WTC11 (cell line): ENCODE measurements around the gene SPATS2. TPM values are rescaled to one million over a fixed set of nuclear protein-coding genes. Genes with fewer than 3 reads are reported as not detected.

Experiments
- ATAC-seq: fragments of 200-7000 bp; cut with Tn5 transposase; 2 replicates; pipeline ENCODE4 v1.10.0; 2021; ENCODE audit warnings: mild to moderate bottlenecking, moderate library complexity
- CTCF ChIA-PET: fragments of 300-600 bp; sonication (Branson Sonifier 250); formaldehyde crosslinking; loops from one replicate; lab custom pipeline; 2021; ENCODE audit warnings: antibody characterized with exemption; lab: Charles Lee
- POLR2A ChIA-PET: fragments of 350-600 bp; sonication (Branson Sonifier 250); formaldehyde crosslinking; loops from one replicate; lab custom pipeline; 2021; ENCODE audit warnings: antibody characterized with exemption; lab: Charles Lee
- DNase-seq: peaks from one replicate; pipeline ENCODE4 v3.0.0; 2021; ENCODE audit warnings: low spot score
- H3K27ac Mint-ChIP-seq: 2 replicates; pipeline ENCODE4 v1.8.0; 2021; ENCODE audit warnings: mixed read lengths
- H3K27me3 Mint-ChIP-seq: 2 replicates; pipeline ENCODE4 v1.8.0; 2021; ENCODE audit warnings: low read depth, mild to moderate bottlenecking, moderate library complexity, mixed read lengths
- H3K36me3 Mint-ChIP-seq: 2 replicates; pipeline ENCODE4 v1.8.0; 2021; ENCODE audit warnings: mixed read lengths
- H3K4me1 Mint-ChIP-seq: 2 replicates; pipeline ENCODE4 v1.8.0; 2022; ENCODE audit warnings: mixed read lengths
- H3K4me3 Mint-ChIP-seq: 2 replicates; pipeline ENCODE4 v1.8.0; 2021; ENCODE audit warnings: mild to moderate bottlenecking, moderate library complexity, mixed read lengths
- H3K9me3 Mint-ChIP-seq: 2 replicates; pipeline ENCODE4 v1.8.0; 2021; ENCODE audit warnings: mixed read lengths
- ATF1 ChIP-seq: sonication (generic); formaldehyde crosslinking; IDR thresholded peaks from 2 replicates; pipeline ENCODE4 v1.8.1; 2023; ENCODE audit warnings: mild to moderate bottlenecking, moderate library complexity, missing genetic modification reagents
- GRHL2 ChIP-seq: fragments of 250-450 bp; sonication (Bioruptor Pico); IDR thresholded peaks from 2 replicates; pipeline ENCODE4 v1.8.0; 2022; ENCODE audit warnings: mild to moderate bottlenecking, moderate library complexity; ENCODE audit not compliant: insufficient replicate concordance, severe bottlenecking
- JUN ChIP-seq: sonication (generic); formaldehyde crosslinking; IDR thresholded peaks from 2 replicates; pipeline ENCODE4 v1.8.0; 2023; ENCODE audit warnings: mild to moderate bottlenecking, missing genetic modification reagents
- MXD4 ChIP-seq: fragments of 250-450 bp; sonication (Bioruptor Pico); IDR thresholded peaks from 2 replicates; pipeline ENCODE4 v1.8.0; 2021; ENCODE audit warnings: mild to moderate bottlenecking, moderate library complexity, borderline replicate concordance
- MYBL2 ChIP-seq: sonication (generic); formaldehyde crosslinking; IDR thresholded peaks from 2 replicates; pipeline ENCODE4 v1.8.1; 2023; ENCODE audit warnings: mild to moderate bottlenecking, moderate library complexity, missing genetic modification reagents
- NFE2L1 ChIP-seq: sonication (generic); formaldehyde crosslinking; IDR thresholded peaks from 2 replicates; pipeline ENCODE4 v1.8.1; 2023; ENCODE audit warnings: missing genetic modification reagents
- NR3C1 ChIP-seq: sonication (generic); formaldehyde crosslinking; conservative IDR thresholded peaks from 2 replicates; pipeline ENCODE4 v1.8.1; 2023; ENCODE audit warnings: low read depth, mild to moderate bottlenecking, missing genetic modification reagents
- PRRX2 ChIP-seq: fragments of 250-450 bp; sonication (Bioruptor Pico); IDR thresholded peaks from 2 replicates; pipeline ENCODE4 v1.8.0; 2021; ENCODE audit warnings: mild to moderate bottlenecking
- RELA ChIP-seq: sonication (generic); formaldehyde crosslinking; IDR thresholded peaks from 2 replicates; pipeline ENCODE4 v1.8.1; 2022; ENCODE audit warnings: missing genetic modification reagents, mild to moderate bottlenecking, borderline replicate concordance
- SMAD3 ChIP-seq: sonication (generic); formaldehyde crosslinking; IDR thresholded peaks from 2 replicates; pipeline ENCODE4 v1.8.0; 2022; ENCODE audit warnings: missing genetic modification reagents, mild to moderate bottlenecking, borderline replicate concordance
- SMAD4 ChIP-seq: sonication (generic); formaldehyde crosslinking; IDR thresholded peaks from 2 replicates; pipeline ENCODE4 v1.8.0; 2022; ENCODE audit warnings: mild to moderate bottlenecking, missing genetic modification reagents
- SOX15 ChIP-seq: fragments of 250-450 bp; sonication (Bioruptor Pico); IDR thresholded peaks from 2 replicates; pipeline ENCODE4 v1.9.0; 2021; ENCODE audit warnings: mild to moderate bottlenecking
- ZNF138 ChIP-seq: sonication (generic); formaldehyde crosslinking; conservative IDR thresholded peaks from 2 replicates; pipeline ENCODE4 v1.8.1; 2022; ENCODE audit warnings: mild to moderate bottlenecking, moderate library complexity, missing genetic modification reagents
- total RNA-seq: library from RNA; stranded (reverse); gene quantifications from 3 replicates; pipeline ENCODE4 v1.2.3, GENCODE V29; 2021
- TF ChIP-seq, protein P1 (sequence below): fragments of 250-450 bp; sonication (Bioruptor Pico); IDR thresholded peaks from 2 replicates; pipeline ENCODE4 v1.9.0; 2021; ENCODE audit warnings: moderate library complexity, mild to moderate bottlenecking, inconsistent platforms, borderline replicate concordance
- TF ChIP-seq, protein P2 (sequence below): fragments of 250-450 bp; sonication (Bioruptor Pico); conservative IDR thresholded peaks from 2 replicates; pipeline ENCODE4 v1.9.0; 2021; ENCODE audit warnings: mild to moderate bottlenecking
- TF ChIP-seq, protein P3 (sequence below): sonication (generic); formaldehyde crosslinking; IDR thresholded peaks from 2 replicates; pipeline ENCODE4 v1.8.0; 2022; ENCODE audit warnings: mild to moderate bottlenecking, missing genetic modification reagents
- TF ChIP-seq, protein P4 (sequence below): sonication (generic); formaldehyde crosslinking; IDR thresholded peaks from 2 replicates; pipeline ENCODE4 v1.8.0; 2022; ENCODE audit warnings: mild to moderate bottlenecking, missing genetic modification reagents
- TF ChIP-seq, protein P5 (sequence below): sonication (generic); formaldehyde crosslinking; IDR thresholded peaks from 2 replicates; pipeline ENCODE4 v1.8.1; 2023; ENCODE audit warnings: mild to moderate bottlenecking, missing genetic modification reagents, moderate library complexity
- TF ChIP-seq, protein P6 (sequence below): fragments of 200-600 bp; IDR thresholded peaks from 2 replicates; pipeline ENCODE4 v1.8.0; 2022; ENCODE audit warnings: antibody characterized with exemption
- TF ChIP-seq, protein P7 (sequence below): sonication (generic); formaldehyde crosslinking; IDR thresholded peaks from 2 replicates; pipeline ENCODE4 v1.8.1; 2023; ENCODE audit warnings: mild to moderate bottlenecking, missing genetic modification reagents
- TF ChIP-seq, protein P8 (sequence below): sonication (generic); formaldehyde crosslinking; IDR thresholded peaks from 2 replicates; pipeline ENCODE4 v1.8.1; 2022; ENCODE audit warnings: mild to moderate bottlenecking, missing genetic modification reagents, moderate library complexity, borderline replicate concordance

Gene SPATS2
- total RNA-seq, 1 experiment from 2014 or later, result 25.9 TPM

DNA sequence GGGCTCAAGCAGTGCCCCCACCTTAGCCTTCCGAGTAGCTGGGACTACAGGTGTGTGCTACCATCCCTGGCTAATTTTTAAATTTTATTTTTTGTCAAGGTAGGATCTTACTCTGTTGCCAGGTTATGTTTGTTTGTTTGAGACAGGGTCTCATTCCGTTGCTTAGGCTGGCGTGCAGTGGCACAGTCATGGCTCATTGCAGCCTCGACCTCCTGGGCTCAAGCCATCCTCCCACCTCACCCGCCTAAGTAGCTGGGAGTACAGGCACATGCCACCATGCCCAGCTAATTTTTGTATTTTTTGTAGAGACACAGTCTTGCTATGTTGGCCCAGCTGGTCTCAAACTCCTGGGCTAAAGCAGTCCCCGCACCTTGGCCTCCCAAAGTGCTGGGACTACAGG, 88.2 kb downstream of the SPATS2 start:
- no peaks in the 10 kb centered on the region for H3K36me3 Mint-ChIP-seq
- peaks cover 11% of the 10 kb centered on the region for H3K4me1 Mint-ChIP-seq
- TF ChIP-seq, protein P1, sequence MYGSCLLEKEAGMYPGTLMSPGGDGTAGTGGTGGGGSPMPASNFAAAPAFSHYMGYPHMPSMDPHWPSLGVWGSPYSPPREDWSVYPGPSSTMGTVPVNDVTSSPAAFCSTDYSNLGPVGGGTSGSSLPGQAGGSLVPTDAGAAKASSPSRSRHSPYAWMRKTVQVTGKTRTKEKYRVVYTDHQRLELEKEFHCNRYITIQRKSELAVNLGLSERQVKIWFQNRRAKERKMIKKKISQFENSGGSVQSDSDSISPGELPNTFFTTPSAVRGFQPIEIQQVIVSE (CRISPR knock-in tag), result no peak
- TF ChIP-seq, protein P2, sequence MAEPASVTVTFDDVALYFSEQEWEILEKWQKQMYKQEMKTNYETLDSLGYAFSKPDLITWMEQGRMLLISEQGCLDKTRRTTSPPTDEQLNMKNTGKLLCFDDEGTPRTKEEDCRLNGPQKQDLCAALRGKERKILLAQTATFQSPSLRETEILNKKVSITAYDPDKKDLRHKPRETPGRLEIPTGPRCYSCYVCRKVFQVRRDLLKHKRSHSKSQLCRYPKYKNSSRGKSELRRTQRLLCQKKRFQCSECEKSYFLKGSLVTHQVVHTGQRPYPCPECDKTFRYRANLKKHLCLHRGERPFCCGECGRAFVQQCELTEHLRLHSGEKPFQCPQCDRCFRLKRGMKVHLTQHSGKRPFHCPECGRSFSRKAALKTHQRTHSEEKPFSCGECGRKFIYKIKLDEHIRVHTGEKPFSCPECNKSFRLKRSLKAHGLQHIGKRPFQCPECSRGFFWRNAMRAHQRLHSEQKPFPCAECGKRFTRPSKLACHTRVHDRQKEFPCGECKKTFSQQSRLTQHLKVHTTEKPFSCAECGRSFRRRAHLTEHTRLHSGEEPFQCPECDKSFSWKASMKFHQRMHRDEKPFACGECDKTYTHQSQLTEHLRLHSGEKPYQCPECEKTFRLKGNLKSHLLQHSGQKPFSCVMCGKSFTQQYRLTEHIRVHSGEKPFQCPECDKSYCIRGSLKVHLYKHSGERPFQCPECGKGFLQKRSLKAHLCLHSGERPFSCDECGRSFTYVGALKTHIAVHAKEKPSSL, result no peak
- no peak for TF ChIP-seq SOX15
- TF ChIP-seq RELA (CRISPR knock-in tag), result no peak
- no peak for TF ChIP-seq MYBL2
- no peak for TF ChIP-seq SMAD4
- no peak for TF ChIP-seq GRHL2 (CRISPR knock-in tag)
- TF ChIP-seq NR3C1 (CRISPR knock-in tag), result no peak
- TF ChIP-seq, protein P3, sequence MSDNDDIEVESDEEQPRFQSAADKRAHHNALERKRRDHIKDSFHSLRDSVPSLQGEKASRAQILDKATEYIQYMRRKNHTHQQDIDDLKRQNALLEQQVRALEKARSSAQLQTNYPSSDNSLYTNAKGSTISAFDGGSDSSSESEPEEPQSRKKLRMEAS (CRISPR knock-in tag), result no peak
- no peak for TF ChIP-seq ATF1 (CRISPR knock-in tag)
- TF ChIP-seq, protein P4, sequence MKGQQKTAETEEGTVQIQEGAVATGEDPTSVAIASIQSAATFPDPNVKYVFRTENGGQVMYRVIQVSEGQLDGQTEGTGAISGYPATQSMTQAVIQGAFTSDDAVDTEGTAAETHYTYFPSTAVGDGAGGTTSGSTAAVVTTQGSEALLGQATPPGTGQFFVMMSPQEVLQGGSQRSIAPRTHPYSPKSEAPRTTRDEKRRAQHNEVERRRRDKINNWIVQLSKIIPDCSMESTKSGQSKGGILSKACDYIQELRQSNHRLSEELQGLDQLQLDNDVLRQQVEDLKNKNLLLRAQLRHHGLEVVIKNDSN (CRISPR knock-in tag), result no peak
- TF ChIP-seq, protein P5, sequence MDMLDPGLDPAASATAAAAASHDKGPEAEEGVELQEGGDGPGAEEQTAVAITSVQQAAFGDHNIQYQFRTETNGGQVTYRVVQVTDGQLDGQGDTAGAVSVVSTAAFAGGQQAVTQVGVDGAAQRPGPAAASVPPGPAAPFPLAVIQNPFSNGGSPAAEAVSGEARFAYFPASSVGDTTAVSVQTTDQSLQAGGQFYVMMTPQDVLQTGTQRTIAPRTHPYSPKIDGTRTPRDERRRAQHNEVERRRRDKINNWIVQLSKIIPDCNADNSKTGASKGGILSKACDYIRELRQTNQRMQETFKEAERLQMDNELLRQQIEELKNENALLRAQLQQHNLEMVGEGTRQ (CRISPR knock-in tag), result no peak
- TF ChIP-seq MXD4 (CRISPR knock-in tag), result no peak
- TF ChIP-seq, protein P6, sequence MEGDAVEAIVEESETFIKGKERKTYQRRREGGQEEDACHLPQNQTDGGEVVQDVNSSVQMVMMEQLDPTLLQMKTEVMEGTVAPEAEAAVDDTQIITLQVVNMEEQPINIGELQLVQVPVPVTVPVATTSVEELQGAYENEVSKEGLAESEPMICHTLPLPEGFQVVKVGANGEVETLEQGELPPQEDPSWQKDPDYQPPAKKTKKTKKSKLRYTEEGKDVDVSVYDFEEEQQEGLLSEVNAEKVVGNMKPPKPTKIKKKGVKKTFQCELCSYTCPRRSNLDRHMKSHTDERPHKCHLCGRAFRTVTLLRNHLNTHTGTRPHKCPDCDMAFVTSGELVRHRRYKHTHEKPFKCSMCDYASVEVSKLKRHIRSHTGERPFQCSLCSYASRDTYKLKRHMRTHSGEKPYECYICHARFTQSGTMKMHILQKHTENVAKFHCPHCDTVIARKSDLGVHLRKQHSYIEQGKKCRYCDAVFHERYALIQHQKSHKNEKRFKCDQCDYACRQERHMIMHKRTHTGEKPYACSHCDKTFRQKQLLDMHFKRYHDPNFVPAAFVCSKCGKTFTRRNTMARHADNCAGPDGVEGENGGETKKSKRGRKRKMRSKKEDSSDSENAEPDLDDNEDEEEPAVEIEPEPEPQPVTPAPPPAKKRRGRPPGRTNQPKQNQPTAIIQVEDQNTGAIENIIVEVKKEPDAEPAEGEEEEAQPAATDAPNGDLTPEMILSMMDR, result no peak
- TF ChIP-seq ZNF138, result no peak
- no peak for DNase-seq
- H3K27me3 Mint-ChIP-seq, result no peaks in the 10 kb centered on the region
- no peak for ATAC-seq
- CTCF ChIA-PET, result interaction anchor here (0.8 to 1.2 kb wide), 2 partner anchors 58 to 99 kb away, joined by 3 read pairs; no protein-coding TSS in a partner anchor
- peaks cover 5% of the 10 kb centered on the region; the same call in 1 of the 2 replicates for H3K9me3 Mint-ChIP-seq
- H3K27ac Mint-ChIP-seq, result no peak overlapping the region
- POLR2A ChIA-PET, result no interaction called here
- H3K4me3 Mint-ChIP-seq, result no peak overlapping the region

DNA sequence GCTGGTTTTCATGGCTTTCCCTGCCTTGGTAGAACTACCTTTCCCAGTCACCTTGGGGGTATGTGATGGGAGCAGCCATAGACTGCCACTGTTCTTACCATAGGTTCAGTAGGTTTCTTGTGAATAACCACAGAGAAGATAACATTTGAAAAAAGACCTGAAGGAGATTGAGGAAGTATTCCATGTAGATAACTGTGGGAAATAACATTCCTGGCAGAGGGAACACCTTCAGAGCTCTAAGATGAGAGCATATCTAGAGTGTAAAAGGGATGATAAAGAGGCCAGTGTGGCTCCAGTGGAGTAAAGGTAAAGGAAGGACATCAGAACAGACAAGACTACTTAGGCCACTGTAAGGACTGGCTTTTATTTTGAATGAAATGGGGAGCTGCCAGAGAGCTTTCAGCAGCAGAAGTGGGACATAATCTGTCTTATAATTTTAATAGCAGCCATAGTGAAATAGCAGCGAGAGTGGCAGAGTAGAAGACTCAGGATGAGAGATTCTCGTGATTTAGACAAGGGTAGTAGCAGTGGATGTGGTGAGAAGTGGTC, 88.9 kb downstream of the SPATS2 start:
- CTCF ChIA-PET, result interaction anchor here (1.1 to 1.2 kb wide), 2 partner anchors 99 to 114 kb away, joined by 3 read pairs; no protein-coding TSS in a partner anchor
- no peaks in the 10 kb centered on the region for H3K27me3 Mint-ChIP-seq
- ATAC-seq (no peak), DNase-seq (no peak)
- no peaks in the 10 kb centered on the region for H3K36me3 Mint-ChIP-seq
- H3K4me3 Mint-ChIP-seq, result no peak overlapping the region
- peaks cover 5% of the 10 kb centered on the region; the same call in 1 of the 2 replicates for H3K9me3 Mint-ChIP-seq
- TF ChIP-seq PRRX2 (CRISPR knock-in tag) (no peak), NFE2L1 (CRISPR knock-in tag) (no peak), SMAD3 (no peak), JUN (CRISPR knock-in tag) (no peak), NR3C1 (CRISPR knock-in tag) (no peak)
- TF ChIP-seq, protein P7, sequence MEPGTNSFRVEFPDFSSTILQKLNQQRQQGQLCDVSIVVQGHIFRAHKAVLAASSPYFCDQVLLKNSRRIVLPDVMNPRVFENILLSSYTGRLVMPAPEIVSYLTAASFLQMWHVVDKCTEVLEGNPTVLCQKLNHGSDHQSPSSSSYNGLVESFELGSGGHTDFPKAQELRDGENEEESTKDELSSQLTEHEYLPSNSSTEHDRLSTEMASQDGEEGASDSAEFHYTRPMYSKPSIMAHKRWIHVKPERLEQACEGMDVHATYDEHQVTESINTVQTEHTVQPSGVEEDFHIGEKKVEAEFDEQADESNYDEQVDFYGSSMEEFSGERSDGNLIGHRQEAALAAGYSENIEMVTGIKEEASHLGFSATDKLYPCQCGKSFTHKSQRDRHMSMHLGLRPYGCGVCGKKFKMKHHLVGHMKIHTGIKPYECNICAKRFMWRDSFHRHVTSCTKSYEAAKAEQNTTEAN (CRISPR knock-in tag), result no peak
- TF ChIP-seq, protein P5 (CRISPR knock-in tag), result no peak
- TF ChIP-seq, protein P2, result no peak
- TF ChIP-seq, protein P8, sequence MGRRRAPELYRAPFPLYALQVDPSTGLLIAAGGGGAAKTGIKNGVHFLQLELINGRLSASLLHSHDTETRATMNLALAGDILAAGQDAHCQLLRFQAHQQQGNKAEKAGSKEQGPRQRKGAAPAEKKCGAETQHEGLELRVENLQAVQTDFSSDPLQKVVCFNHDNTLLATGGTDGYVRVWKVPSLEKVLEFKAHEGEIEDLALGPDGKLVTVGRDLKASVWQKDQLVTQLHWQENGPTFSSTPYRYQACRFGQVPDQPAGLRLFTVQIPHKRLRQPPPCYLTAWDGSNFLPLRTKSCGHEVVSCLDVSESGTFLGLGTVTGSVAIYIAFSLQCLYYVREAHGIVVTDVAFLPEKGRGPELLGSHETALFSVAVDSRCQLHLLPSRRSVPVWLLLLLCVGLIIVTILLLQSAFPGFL (CRISPR knock-in tag), result no peak
- POLR2A ChIA-PET, result no interaction called here
- peaks cover 11% of the 10 kb centered on the region for H3K4me1 Mint-ChIP-seq
- peak overlapping the region; percentile 2 for H3K27ac Mint-ChIP-seq
